SIG-M5 treated with dmso at 0.1 percent for 504 hours (cell line): ENCODE data around the gene IFIH1.

ENCODE experiments used
- DNase-seq: peaks from one replicate; lab custom pipeline; 2025; ENCODE audit not compliant: unreplicated experiment; lab: John Stamatoyannopoulos, UW

IFIH1 gene

DNA sequence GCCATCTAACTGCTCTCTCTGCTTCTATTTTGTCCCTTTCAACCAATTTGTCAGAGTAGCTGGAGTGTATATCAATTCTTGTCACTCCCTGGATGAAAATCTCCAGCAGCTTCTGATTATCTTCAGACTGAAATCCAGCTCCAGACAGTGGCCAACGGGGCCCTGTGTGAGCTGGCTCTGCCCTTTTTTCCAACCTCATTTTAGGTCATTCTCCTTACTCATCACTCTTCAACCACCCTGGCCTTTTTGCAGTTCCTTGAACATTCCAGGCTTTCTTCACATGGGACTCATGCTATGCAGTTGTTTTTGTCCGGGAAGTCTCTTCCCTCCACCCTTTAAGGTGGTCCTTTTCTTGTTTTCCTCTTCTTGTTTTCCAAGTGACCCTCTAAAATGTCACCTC is 59.8 kb downstream of the IFIH1 start:
- no peak for DNase-seq

- no peak for DNase-seq
Observed at GRCh38 chr2:162258169-162258568, 60.3 kb downstream of the IFIH1 start.

DNA sequence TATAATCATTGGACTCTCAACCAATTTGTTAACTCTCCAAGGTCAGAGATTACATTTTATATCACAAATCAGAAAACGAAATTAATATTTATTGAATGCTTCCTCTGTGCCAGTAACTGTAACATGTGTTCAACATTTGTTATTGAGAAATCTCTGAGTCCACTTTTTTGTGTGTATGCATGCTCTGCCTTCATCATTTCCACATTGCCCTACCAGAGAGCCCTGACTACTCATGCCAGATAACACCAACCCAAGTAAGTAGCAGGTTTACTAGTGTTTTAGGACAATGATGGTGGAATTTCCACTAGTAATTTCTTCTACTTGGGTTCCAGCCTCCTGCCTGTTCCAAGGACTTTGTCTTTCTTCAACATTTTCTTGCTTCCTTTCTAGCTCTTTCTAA is 61.1 kb downstream of the IFIH1 start:
- DNase-seq, result no peak

- no peak for DNase-seq
Observed at GRCh38 chr2:162256591-162256991, 61.9 kb downstream of the IFIH1 start.

DNA sequence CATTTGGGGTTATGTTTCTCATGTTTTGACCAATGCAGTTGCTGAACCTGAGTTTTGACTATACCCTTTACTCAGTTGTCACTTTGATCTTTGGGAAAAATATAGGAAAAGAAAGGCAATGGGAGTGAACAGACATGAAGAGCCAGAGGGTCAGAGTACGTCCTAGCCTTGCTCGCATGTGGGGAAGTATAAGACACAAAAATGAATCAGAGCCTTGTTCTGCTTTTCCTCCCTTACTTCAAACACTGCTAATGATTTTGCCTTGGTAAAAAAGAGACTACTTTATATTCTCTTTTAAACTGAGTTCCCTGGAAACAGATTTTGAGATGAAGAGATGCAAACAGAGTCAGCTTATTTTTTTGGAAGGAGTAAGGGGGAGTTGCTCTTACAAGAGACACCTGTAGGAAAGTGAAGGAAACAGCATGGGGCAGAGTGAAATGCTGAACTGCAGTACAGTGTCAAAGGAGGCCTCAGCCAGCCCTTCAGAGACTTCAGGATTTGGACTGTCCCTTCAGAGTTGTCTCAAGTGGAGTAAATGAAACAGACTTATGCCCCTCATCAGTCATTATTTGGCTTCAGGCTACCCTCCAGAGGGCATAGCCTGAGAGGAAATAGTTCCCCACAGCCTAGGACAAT is 64.1 kb downstream of the IFIH1 start:
- DNase-seq, result no peak

GRCh38 chr2:162253435-162253834 is 65.0 kb downstream of the IFIH1 start:
- DNase-seq, result no peak

DNA sequence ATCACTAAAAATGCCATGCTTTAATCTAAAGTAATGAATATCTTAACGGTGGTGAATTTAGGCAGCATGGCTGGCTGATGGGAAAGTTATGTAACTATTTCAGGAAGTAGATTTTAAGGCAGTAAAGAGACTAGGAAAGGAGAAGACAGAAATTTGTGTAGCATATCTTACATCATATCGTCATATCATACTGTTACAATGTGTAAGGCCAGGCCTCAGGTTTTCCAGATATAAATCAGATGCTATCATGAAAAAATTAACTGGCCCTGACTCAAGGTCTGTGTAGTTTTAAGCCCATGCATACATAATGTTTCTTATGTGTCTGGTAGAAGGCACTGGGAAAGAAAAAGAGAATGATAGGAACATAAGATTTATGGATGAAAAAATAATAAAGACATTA is 66.3 kb downstream of the IFIH1 start:
- peak; percentile 24 for DNase-seq

DNA sequence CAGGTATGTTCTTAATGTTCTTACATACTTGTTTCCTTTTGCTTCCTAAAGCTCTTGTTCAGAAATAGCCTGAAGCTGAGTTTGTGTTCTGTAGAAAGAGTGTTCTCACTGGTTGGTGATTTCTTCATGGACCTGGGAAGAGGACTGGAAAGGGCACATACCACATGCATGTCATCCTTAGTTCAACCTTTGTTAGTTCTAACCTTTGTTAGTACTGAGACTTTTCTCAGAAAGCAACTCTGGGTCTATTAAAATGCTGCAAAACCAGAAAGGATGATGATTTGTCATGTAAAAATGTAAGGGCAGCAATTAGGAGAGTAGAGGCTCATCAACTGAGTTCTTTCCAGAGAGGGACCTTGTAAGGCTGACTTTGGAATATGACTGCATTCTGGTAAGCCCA is 72.7 kb downstream of the IFIH1 start:
- peak; percentile 41 for DNase-seq

DNA sequence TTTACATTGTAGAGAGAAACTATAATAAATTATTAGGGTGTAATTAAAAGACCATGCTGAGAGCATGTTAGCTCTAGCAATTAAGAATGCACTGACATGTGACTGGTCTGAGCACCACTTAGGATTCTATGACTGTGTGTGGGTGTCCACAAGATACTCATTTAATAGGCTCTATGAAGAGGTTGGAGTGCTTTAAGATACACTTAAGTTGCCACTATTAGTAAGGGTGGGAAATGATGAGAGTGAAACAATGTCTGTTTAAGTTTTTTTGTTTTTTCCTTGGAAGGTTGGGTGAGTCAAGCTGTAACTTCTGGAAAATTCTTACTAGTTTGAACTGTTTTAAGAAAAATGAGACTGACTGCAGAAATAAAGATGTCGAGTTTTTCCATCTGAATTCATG is 73.4 kb downstream of the IFIH1 start:
- no peak for DNase-seq

GRCh38 chr2:162244541-162245031 is 73.9 kb downstream of the IFIH1 start:
- no peak for DNase-seq

GRCh38 chr2:162243715-162244114 is 74.8 kb downstream of the IFIH1 start:
- no peak for DNase-seq

GRCh38 chr2:162243294-162243693 is 75.2 kb downstream of the IFIH1 start, which contains the start of gene FAP:
Gene FAP, minus strand, starts transcription at chr2:162243445. Its CDS starts 118 bp downstream, at chr2:162243327.
- DNase-seq, result no peak

- no peak for DNase-seq
Observed at GRCh38 chr2:162242586-162243280, 75.8 kb downstream of the IFIH1 start.

DNA sequence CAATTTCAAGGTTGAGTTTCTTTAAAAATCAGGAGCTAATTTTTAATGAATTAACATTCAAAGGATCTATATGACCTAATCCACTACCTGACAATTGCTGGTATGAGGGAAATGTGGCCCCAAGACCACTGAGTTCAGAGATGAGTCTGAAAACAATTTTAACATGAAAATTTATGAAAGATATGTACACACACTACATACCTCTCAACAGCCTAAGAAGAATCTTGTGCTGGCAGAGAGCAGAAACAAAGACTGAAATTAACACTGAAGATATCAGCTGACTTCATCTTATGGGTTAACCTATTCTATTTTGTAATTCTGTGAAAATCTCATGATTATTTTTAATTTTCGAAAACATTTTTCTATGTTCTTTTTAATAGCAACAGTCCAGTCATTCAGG is 76.9 kb downstream of the IFIH1 start:
- no peak for DNase-seq

GRCh38 chr2:162234620-162235462 is 83.6 kb downstream of the IFIH1 start:
- no peak for DNase-seq

DNA sequence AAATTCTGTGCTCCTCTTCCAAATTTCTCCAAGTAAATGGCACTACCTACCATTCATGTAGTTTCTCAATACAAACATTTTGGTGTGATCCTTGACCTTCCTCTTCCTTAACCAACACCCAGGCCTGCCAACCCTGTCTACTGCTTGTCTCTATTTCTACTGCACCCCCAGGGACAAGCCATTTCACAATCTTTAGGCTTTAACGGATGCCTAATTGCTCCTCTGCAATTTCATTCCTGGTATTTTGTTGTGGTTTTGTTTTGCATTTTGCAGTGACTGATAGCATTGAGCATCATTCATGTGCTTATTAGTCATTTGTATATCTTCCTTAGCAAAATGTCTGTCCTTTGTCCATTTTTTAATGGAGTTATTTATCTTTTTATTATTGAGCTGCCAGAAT is 85.3 kb downstream of the IFIH1 start:
- peak; percentile 78 for DNase-seq

DNA sequence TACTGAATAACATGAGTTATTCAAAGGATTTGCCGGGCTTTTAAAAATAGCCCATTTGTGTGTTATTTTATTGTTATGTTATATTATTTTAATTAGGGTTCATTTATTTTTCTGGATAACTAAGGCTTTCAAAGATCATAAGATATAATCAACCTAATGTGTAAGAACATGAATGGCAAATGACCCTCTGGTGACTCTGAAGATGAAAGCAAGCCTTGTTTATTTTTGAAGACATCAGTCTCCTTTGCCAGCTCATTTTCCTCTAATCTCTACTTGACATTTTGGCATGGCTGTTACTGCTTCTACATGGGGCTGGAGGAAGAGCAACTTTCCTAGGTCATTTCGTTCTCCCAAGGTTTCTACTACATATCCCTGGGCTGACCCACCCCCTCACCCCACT is 85.8 kb downstream of the IFIH1 start:
- no peak for DNase-seq

DNA sequence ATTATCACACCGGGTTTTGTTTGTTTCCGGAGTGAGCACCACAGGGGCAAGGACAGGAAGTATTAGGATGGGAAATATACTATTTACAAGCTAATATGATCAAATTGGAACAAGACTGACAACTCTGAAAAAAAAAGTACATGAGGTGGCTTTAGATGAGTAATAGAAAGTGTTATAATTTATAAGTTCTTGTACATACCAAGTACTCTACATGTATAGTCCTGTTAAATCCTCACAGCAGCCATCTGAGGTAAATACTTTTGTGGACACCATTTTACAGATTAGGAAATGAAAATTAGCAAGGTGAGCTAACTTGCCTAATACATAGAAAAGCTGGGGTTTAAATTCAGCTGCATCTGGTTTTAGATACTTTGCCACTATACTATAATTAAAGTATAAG is 86.5 kb downstream of the IFIH1 start:
- no peak for DNase-seq

GRCh38 chr2:162230761-162231160 is 87.7 kb downstream of the IFIH1 start:
- DNase-seq, result no peak

DNA sequence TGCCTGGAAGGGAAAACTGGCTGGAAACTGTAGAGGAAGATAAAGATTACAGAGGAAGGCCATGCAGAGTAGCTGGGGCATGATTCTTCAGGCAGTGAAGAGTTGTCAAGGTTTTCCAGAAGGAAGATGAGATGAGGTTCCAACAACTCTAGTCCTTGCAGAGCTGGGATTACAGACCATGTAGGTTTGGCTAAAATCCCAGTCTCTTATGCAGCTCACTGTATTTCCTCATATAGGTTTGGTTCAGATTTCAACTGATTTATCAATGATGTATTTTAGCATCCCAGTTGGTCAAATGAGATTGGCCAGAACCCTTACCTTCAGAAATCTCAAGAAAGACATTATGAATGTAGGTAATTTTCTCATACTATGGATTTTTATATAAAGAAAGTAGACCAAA is 91.6 kb downstream of the IFIH1 start:
- DNase-seq, result no peak

GRCh38 chr2:162221064-162221463 is 97.4 kb downstream of the IFIH1 start:
- peak; percentile 73 for DNase-seq

DNA sequence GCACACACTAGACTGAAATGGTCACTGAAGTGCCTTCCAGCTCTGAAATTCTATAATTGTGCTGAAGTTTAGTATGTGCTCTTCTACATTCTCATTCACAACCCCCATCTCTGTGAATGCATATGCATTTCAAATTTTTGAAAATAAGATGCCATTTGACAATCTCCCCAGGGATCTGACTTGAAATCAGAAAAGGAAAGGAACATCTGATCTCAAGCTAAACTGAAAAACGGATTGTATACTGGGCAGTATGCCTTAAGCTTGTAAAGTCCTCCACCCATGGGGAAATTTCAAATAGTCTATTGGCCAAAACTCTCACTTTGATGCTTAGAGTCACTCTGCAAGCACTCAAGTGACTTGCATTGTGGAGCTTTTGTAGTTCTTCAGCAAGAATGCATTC is 98.1 kb downstream of the IFIH1 start:
- no peak for DNase-seq
